Neural cell (in vitro differentiated cells): ENCODE results near the gene TUBB3. TPM values are rescaled to one million over a fixed set of nuclear protein-coding genes. Genes with fewer than 3 reads are reported as not detected.

Experiments
- H2AFZ ChIP-seq: fragments of 200-600, 300-800 bp; sonication (generic), shearing (Covaris generic); 2 replicates; pipeline ENCODE4 v1.6.0; 2014; ENCODE audit warnings: low read depth, mild to moderate bottlenecking, antibody characterized with exemption, low read length, moderate library complexity
- H3F3A ChIP-seq: fragments of 200-600 bp; shearing (Covaris generic); 2 replicates; pipeline ENCODE4 v1.6.1; 2016; ENCODE audit warnings: mild to moderate bottlenecking, moderate library complexity, mixed read lengths, antibody characterized with exemption, low read length; ENCODE audit not compliant: insufficient read depth, poor library complexity, severe bottlenecking
- H3K27ac ChIP-seq: fragments of 200-600, 300-800 bp; sonication (generic), shearing (Covaris generic); 2 replicates; pipeline ENCODE4 v1.5.1; 2014; ENCODE audit warnings: mild to moderate bottlenecking, low read length, moderate library complexity
- H3K27me3 ChIP-seq: fragments of 300-800, 200-600 bp; sonication (generic), shearing (Covaris generic); 2 replicates; pipeline ENCODE4 v1.6.0; 2014; ENCODE audit warnings: mild to moderate bottlenecking, low read depth, low read length, moderate library complexity; ENCODE audit not compliant: insufficient read depth
- H3K36me3 ChIP-seq: fragments of 300-800, 200-600 bp; sonication (generic), shearing (Covaris generic); 2 replicates; pipeline ENCODE4 v1.5.1; 2014; ENCODE audit warnings: mild to moderate bottlenecking, antibody characterized with exemption, low read length, moderate library complexity; ENCODE audit not compliant: insufficient read depth
- H3K4me2 ChIP-seq: fragments of 300-800, 200-600 bp; sonication (generic), shearing (Covaris generic); 2 replicates; pipeline ENCODE4 v1.6.0; 2014; ENCODE audit warnings: mild to moderate bottlenecking, low read length
- H3K4me3 ChIP-seq: fragments of 300-800, 200-600 bp; sonication (generic), shearing (Covaris generic); 2 replicates; pipeline ENCODE4 v1.5.1; 2014; ENCODE audit warnings: mild to moderate bottlenecking, low read length, moderate library complexity
- H3K79me2 ChIP-seq: fragments of 200-600 bp; shearing (Covaris generic); replicated peaks from 2 replicates; pipeline ENCODE4 v1.6.0; 2014; ENCODE audit warnings: mild to moderate bottlenecking, low read length, moderate library complexity; ENCODE audit not compliant: insufficient read depth
- H3K9ac ChIP-seq: fragments of 300-800, 200-600 bp; sonication (generic), shearing (Covaris generic); 2 replicates; pipeline ENCODE4 v1.6.1; 2016; ENCODE audit warnings: mild to moderate bottlenecking, low read length, mixed read lengths
- H3K9me2 ChIP-seq: fragments of 200-600 bp; shearing (Covaris generic); 2 replicates; pipeline ENCODE4 v1.6.1; 2016; ENCODE audit warnings: mild to moderate bottlenecking, low read length, mixed read lengths; ENCODE audit not compliant: insufficient read depth
- H3K9me3 ChIP-seq: fragments of 200-600, 300-800 bp; sonication (generic), shearing (Covaris generic); 2 replicates; pipeline ENCODE4 v1.6.1; 2016; ENCODE audit warnings: mild to moderate bottlenecking, mixed run types, low read length, moderate library complexity, mixed read lengths
- H4K20me1 ChIP-seq: fragments of 200-600 bp; shearing (Covaris generic); 2 replicates; pipeline ENCODE4 v1.6.1; 2016; ENCODE audit warnings: mild to moderate bottlenecking, mixed run types; ENCODE audit not compliant: insufficient read depth
- CTCF ChIP-seq: fragments of 450-650 bp; IDR thresholded peaks from 2 replicates; pipeline ENCODE4 v1.5.1; 2014; ENCODE audit warnings: antibody characterized with exemption, mild to moderate bottlenecking, moderate library complexity; ENCODE audit not compliant: poor library complexity, severe bottlenecking
- EP300 ChIP-seq: fragments of 450-650 bp; conservative IDR thresholded peaks from 2 replicates; pipeline ENCODE4 v1.6.1; 2014; ENCODE audit warnings: antibody characterized with exemption, mild to moderate bottlenecking, moderate library complexity; ENCODE audit not compliant: poor library complexity, severe bottlenecking
- EZH2 ChIP-seq: fragments of 200-600, 300-800 bp; shearing (Covaris generic), sonication (generic); IDR thresholded peaks from 2 replicates; pipeline ENCODE4 v1.6.1; 2014; ENCODE audit warnings: antibody characterized with exemption, low read length, borderline replicate concordance, mild to moderate bottlenecking; ENCODE audit not compliant: insufficient read depth, poor library complexity, severe bottlenecking
- MXI1 ChIP-seq: fragments of 450-650 bp; conservative IDR thresholded peaks from 2 replicates; pipeline ENCODE4 v1.6.1; 2014; ENCODE audit warnings: antibody characterized with exemption, mild to moderate bottlenecking; ENCODE audit not compliant: poor library complexity, severe bottlenecking
- POLR2AphosphoS5 ChIP-seq: IDR thresholded peaks from 2 replicates; pipeline ENCODE4 v1.6.1; 2012
- RAD21 ChIP-seq: fragments of 450-650 bp; conservative IDR thresholded peaks from 2 replicates; pipeline ENCODE4 v1.6.1; 2014; ENCODE audit warnings: antibody characterized with exemption, mild to moderate bottlenecking, moderate library complexity
- REST ChIP-seq: IDR thresholded peaks from 2 replicates; pipeline ENCODE4 v1.6.1; 2012; ENCODE audit warnings: borderline replicate concordance
- SMC3 ChIP-seq: fragments of 450-650 bp; conservative IDR thresholded peaks from 2 replicates; pipeline ENCODE4 v1.6.1; 2014; ENCODE audit warnings: antibody characterized with exemption, mild to moderate bottlenecking, moderate library complexity; ENCODE audit not compliant: poor library complexity
- TAF1 ChIP-seq: IDR thresholded peaks from 2 replicates; pipeline ENCODE4 v1.6.1; 2012; ENCODE audit warnings: low read depth
- polyA plus RNA-seq: library from polyadenylated mRNA; depleted of rRNA; stranded (reverse); fragments of >200 nt; gene quantifications from 2 replicates; pipeline ENCODE4 v1.2.3, GENCODE V29; 2014

TUBB3 gene
- polyA plus RNA-seq, 1 donor from 2014 or later, result 2,442 TPM

DNA sequence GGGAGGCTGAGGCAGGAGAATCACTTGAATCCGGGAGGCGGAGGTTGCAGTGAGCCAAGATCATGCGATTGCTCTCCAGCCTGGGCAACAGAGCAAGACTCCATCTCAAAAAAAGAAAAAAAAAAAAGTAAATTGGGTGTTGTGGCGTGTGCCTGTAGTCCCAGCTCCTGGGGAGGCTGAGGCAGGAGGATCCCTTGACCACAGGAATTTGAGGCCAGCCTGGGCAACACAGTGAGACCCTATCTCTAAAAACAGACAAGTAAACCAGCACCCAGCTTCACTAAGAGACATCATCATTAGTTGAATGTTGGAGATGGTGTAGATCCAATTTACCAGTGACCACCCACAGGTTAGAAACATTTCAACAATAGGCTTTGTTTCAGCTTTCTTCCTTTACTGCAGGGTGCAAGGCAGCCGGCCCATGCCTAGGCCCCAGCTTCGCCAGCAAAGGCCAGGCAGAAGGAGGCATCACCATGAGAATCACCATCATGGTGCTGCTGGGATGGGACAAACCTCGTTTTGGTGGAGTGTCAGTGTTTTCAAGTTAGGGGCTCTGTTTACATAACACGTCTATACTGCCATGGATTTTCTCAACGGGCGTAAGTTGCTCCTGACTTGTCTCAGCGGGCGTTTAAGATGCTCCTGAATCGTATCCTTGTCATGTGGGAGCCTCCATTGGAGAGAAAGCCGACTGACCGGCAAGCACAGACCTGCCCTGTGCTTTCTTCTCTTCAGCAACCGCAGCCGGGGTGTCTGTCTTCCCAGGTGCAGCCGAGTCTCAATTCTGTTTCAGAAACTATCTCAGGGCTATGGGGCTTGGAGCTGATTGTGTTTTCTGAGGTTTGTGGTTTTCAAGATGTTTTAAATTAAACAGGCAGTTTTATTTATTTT lies 42.4 kb upstream of the TUBB3 start:
- no peaks in the 10 kb centered on the region for H3K9me2 ChIP-seq
- no peaks in the 10 kb centered on the region for H3K36me3 ChIP-seq
- H3K27ac ChIP-seq, result no peak overlapping the region
- no peaks in the 10 kb centered on the region for H3F3A ChIP-seq
- H3K4me3 ChIP-seq, result no peak overlapping the region
- no peak for TF ChIP-seq MXI1
- no peak for TF ChIP-seq POLR2AphosphoS5
- no peak for TF ChIP-seq CTCF
- TF ChIP-seq REST, result no peak
- no peak for TF ChIP-seq EZH2
- no peak for TF ChIP-seq EP300
- H3K9ac ChIP-seq, result no peak overlapping the region
- H3K79me2 ChIP-seq, result peaks cover 27% of the 10 kb centered on the region
- no peaks in the 10 kb centered on the region for H3K27me3 ChIP-seq
- no peak overlapping the region for H2AFZ ChIP-seq
- H3K9me3 ChIP-seq, result no peaks in the 10 kb centered on the region
- no peak overlapping the region for H3K4me2 ChIP-seq
- no peaks in the 10 kb centered on the region for H4K20me1 ChIP-seq

DNA sequence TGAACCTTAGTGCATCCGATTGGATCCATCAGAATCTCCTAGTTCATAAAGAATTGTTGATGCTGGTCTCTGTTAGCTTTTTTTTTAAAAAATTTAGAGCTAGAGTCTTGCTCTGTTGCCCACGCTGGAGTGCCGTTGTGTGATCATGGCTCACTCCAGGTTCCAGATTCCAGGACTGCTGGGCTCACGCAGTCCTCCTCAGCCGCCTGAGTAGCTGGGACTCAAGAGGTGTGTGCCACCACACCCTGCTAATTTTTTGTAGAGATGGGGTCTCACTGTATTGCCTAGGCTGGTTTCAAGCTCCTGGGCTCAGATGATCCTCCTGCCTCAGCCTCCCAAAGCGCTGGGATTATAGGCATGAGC lies 41.8 kb upstream of the TUBB3 start:
- H2AFZ ChIP-seq, result no peak overlapping the region
- no peak overlapping the region for H3K4me3 ChIP-seq
- H3K4me2 ChIP-seq, result no peak overlapping the region
- TF ChIP-seq EZH2 (no peak), REST (no peak), MXI1 (no peak), EP300 (no peak), SMC3 (no peak), TAF1 (no peak), CTCF (no peak), POLR2AphosphoS5 (no peak), RAD21 (no peak)
- no peaks in the 10 kb centered on the region for H3F3A ChIP-seq
- no peaks in the 10 kb centered on the region for H4K20me1 ChIP-seq
- H3K9me3 ChIP-seq, result no peaks in the 10 kb centered on the region
- H3K9me2 ChIP-seq, result no peaks in the 10 kb centered on the region
- no peaks in the 10 kb centered on the region for H3K27me3 ChIP-seq
- H3K9ac ChIP-seq, result no peak overlapping the region
- peaks cover 21% of the 10 kb centered on the region for H3K79me2 ChIP-seq
- no peak overlapping the region for H3K27ac ChIP-seq
- H3K36me3 ChIP-seq, result no peaks in the 10 kb centered on the region
